ENCODE results near the gene B4GALT1.

DNA sequence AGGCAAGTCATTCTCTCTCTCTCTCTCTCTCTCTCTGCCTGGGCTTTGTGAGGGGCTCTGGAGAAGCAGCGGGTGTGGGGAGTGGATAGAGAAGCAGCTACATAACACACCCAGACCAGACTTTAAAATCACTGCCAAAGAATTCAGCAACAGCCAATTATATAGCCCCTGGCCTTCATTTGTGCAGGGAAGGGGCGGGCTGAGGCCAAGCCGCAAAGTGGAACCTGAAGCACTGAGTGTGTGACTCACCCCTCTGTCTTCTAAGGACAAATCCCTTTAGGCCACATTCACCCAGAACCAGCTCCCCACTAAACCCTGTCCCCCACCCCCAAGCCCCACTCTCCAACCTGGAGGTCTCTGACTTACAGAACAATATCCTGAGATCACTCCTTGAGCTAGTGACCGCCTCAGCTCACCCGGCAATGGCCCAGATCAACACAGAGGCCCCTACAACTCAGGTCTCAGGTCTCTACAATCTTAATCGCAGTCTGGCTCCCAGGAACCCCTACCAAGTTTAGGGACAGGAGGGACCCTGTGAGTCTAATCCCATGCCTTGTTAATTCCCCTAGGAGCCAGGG is 6.0 kb downstream of the B4GALT1 start:
- TF ChIP-seq, protein P1, sequence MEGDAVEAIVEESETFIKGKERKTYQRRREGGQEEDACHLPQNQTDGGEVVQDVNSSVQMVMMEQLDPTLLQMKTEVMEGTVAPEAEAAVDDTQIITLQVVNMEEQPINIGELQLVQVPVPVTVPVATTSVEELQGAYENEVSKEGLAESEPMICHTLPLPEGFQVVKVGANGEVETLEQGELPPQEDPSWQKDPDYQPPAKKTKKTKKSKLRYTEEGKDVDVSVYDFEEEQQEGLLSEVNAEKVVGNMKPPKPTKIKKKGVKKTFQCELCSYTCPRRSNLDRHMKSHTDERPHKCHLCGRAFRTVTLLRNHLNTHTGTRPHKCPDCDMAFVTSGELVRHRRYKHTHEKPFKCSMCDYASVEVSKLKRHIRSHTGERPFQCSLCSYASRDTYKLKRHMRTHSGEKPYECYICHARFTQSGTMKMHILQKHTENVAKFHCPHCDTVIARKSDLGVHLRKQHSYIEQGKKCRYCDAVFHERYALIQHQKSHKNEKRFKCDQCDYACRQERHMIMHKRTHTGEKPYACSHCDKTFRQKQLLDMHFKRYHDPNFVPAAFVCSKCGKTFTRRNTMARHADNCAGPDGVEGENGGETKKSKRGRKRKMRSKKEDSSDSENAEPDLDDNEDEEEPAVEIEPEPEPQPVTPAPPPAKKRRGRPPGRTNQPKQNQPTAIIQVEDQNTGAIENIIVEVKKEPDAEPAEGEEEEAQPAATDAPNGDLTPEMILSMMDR (IDR thresholded peaks at IDR 0.05), result no peak
- TF ChIP-seq EZH2 (IDR thresholded peaks at IDR 0.05), result no peak

Data from neural progenitor cell (in vitro differentiated cells).